Gastrocnemius medialis (tissue), 4 donors: ENCODE data around the gene CEPT1. TPM values are rescaled to one million over a fixed set of nuclear protein-coding genes. Genes with fewer than 3 reads are reported as not detected.

Source experiments
- ATAC-seq, 2 donors: fragments of 150-250 bp; one replicate each; pipeline ENCODE4 v1.9.1; 2016
- DNase-seq, 2 donors: peaks; one replicate each; pipeline ENCODE4 v3.0.0-alpha.2; 2019
- H3K27ac ChIP-seq, 4 donors: fragments of 200-600 bp; sonication (generic); 1 replicate in 1 of 4; 2 replicates in 3 of 4; pipeline ENCODE4 v1.5.1; 2016 to 2018; ENCODE audit warnings: mild to moderate bottlenecking in 2 of 4, moderate library complexity in 1 of 4
- H3K27me3 ChIP-seq, 3 donors: fragments of 200-600 bp; sonication (generic) in 2 of 3; 1 replicate in 1 of 3; 2 replicates in 2 of 3; pipeline versions ENCODE4 v1.5.1 to v1.6.0; 2016 to 2019; ENCODE audit warnings: mild to moderate bottlenecking in 1 of 3, moderate library complexity in 1 of 3
- H3K36me3 ChIP-seq, 2 donors: fragments of 200-600 bp; sonication (generic) in 1 of 2; one replicate each; pipeline ENCODE4 v1.5.1; 2017 to 2018
- H3K4me1 ChIP-seq, 2 donors: fragments of 200-600 bp; sonication (generic) in 1 of 2; one replicate each; pipeline ENCODE4 v1.5.1; 2016 to 2017; ENCODE audit warnings: mild to moderate bottlenecking in 2 of 2
- H3K4me3 ChIP-seq, 4 donors: fragments of 200-600 bp; sonication (generic) in 3 of 4; 1 replicate in 1 of 4; 2 replicates in 3 of 4; pipeline ENCODE4 v1.5.1; 2016 to 2019; ENCODE audit warnings: mild to moderate bottlenecking in 2 of 4
- H3K9me3 ChIP-seq, 3 donors: fragments of 200-600 bp; sonication (generic) in 2 of 3; 1 replicate in 1 of 3; 2 replicates in 2 of 3; pipeline ENCODE4 v1.5.1; 2016 to 2019
- POLR2A ChIP-seq, 2 donors: fragments of 450-650 bp; IDR thresholded peaks; one replicate each; pipeline ENCODE4 v1.6.1; 2017; ENCODE audit warnings: antibody characterized with exemption in 2 of 2, mild to moderate bottlenecking in 2 of 2, moderate library complexity in 2 of 2
- in situ Hi-C, 4 donors: fragments of 200-750 bp; cut with MboI; loops; one replicate each; pipeline versions ENCODE4 v1.15.0 to v1.8.0; 2017; ENCODE audit warnings: low sequenced_read_pairs in 4 of 4
- intact Hi-C: fragments of 100-400 bp; cut with DNase I; formaldehyde crosslinking; loops from one replicate; pipeline ENCODE4 v1.15.1; 2023; ENCODE audit warnings: low total_unique reads
- total RNA-seq, 4 donors: library from RNA; depleted of rRNA; stranded (reverse); fragments of >200 nt; gene quantifications; one replicate each; pipeline versions ENCODE4 v1.1.0 to v1.2.3, GENCODE V29; 2016
- TF ChIP-seq, protein P1 (sequence below), 5 experiments: fragments of 450-650 bp in 3 of 5; fragments of 200-600 bp in 2 of 5; sonication (generic) in 2 of 5; IDR thresholded peaks in 4 of 5; conservative IDR thresholded peaks in 1 of 5; 1 replicate in 4 of 5; 2 replicates in 1 of 5; pipeline ENCODE4 v1.5.1; 2016 to 2019; ENCODE audit warnings: antibody characterized with exemption in 5 of 5, mild to moderate bottlenecking in 3 of 5, moderate library complexity in 3 of 5

Gene CEPT1
- total RNA-seq, 4 donors from 2014 or later: 8.2 to 14.8 (median 10.6) TPM

DNA sequence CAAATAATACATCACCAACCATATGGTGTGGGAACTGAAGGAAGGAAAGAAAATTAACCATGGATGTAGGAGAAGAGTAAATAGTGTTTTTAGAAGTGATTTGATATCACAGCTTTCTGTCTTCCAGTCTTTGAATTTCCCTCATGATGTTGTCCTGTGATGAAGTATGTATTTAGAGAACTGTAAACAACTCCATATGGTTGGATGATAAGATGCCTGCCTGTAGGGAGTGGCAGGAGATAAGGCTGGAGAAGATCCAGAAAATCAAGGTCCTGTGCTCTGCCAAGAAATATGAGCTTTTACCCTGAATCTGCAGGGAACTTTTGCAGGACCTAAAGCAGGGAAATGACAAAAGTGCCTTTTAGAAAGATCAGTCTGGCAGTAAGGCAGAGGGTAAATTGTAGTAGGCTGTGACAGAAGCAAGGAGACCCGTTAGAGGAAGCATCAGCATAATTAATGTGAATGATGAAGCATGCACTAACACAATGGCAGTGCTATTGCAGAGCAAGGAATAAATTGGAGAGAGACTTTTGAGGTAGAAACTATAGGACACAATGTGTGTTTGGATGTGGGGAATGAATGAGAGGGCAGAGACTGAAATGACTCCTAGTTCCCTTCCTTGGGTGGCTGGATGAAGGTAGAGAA is 21.9 kb downstream of the CEPT1 start:
- ATAC-seq (no peak), DNase-seq (no peak)
- H3K27me3 ChIP-seq: no peaks in the 10 kb centered on the region
- peaks cover 0 to 21% of the 10 kb centered on the region in 2 donors for H3K36me3 ChIP-seq
- no peaks in the 10 kb centered on the region for H3K4me1 ChIP-seq
- H3K9me3 ChIP-seq: no peaks in the 10 kb centered on the region
- TF ChIP-seq, protein P1, sequence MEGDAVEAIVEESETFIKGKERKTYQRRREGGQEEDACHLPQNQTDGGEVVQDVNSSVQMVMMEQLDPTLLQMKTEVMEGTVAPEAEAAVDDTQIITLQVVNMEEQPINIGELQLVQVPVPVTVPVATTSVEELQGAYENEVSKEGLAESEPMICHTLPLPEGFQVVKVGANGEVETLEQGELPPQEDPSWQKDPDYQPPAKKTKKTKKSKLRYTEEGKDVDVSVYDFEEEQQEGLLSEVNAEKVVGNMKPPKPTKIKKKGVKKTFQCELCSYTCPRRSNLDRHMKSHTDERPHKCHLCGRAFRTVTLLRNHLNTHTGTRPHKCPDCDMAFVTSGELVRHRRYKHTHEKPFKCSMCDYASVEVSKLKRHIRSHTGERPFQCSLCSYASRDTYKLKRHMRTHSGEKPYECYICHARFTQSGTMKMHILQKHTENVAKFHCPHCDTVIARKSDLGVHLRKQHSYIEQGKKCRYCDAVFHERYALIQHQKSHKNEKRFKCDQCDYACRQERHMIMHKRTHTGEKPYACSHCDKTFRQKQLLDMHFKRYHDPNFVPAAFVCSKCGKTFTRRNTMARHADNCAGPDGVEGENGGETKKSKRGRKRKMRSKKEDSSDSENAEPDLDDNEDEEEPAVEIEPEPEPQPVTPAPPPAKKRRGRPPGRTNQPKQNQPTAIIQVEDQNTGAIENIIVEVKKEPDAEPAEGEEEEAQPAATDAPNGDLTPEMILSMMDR (IDR thresholded peaks at IDR 0.05 in 4 of 5, conservative IDR thresholded peaks at IDR 0.05 in 1 of 5): no peak
- no peak for TF ChIP-seq POLR2A (IDR thresholded peaks at IDR 0.05)
- H3K27ac ChIP-seq: no peak overlapping the region
- intact Hi-C loops (no loop called here), in situ Hi-C loops (no loop called here)
- H3K4me3 ChIP-seq: no peak overlapping the region

DNA sequence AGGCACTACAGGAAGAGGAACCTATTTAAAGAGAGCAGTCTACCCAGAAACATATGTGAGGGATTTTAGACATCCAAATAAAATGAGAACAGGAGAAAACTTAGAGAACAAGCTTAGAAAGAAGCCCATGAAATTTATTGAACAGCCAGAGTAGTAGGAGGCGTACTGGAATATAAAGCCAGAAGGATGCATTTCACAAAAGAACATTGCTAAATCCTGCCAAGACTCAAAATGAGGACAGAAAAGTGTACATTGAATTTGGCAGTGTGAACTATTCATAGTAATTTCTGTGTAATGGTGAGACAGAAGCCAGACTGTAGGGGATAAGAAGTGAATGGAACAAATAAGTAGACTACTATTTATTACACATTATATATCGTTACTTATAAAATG is 22.5 kb downstream of the CEPT1 start:
- no peak overlapping the region for H3K4me3 ChIP-seq
- no peak for TF ChIP-seq POLR2A (IDR thresholded peaks at IDR 0.05)
- TF ChIP-seq, protein P1 (IDR thresholded peaks at IDR 0.05 in 4 of 5, conservative IDR thresholded peaks at IDR 0.05 in 1 of 5): no peak
- ATAC-seq (no peak), DNase-seq (no peak)
- no peaks in the 10 kb centered on the region for H3K4me1 ChIP-seq
- H3K27me3 ChIP-seq: no peaks in the 10 kb centered on the region
- no peaks in the 10 kb centered on the region for H3K9me3 ChIP-seq
- H3K36me3 ChIP-seq: peaks cover 0 to 21% of the 10 kb centered on the region in 2 donors
- intact Hi-C loops (no loop called here), in situ Hi-C loops (no loop called here)
- H3K27ac ChIP-seq: no peak overlapping the region

DNA sequence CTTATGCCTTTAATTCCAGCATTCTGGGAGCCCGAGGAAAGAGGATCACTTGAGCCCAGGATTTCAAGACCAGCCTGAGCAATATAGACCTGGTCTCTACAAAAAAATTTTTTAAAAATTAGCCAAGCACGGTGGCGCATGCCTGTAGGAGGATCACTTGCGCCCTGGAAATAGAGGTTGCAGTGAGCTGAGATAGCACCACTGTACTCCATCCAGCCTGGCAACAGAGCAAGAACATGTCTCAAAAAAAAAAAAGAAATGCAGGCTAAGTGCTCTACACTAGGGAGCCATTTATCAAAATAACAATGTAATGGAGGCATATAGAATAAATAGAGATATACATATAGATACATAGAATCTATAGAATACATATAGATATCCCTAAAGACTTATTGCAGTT is 23.3 kb downstream of the CEPT1 start:
- in situ Hi-C loops (no loop called here), intact Hi-C loops (no loop called here)
- H3K27me3 ChIP-seq: no peaks in the 10 kb centered on the region
- no peak overlapping the region for H3K4me3 ChIP-seq
- DNase-seq (no peak), ATAC-seq (no peak)
- TF ChIP-seq POLR2A (IDR thresholded peaks at IDR 0.05): no peak
- TF ChIP-seq, protein P1 (IDR thresholded peaks at IDR 0.05 in 4 of 5, conservative IDR thresholded peaks at IDR 0.05 in 1 of 5): no peak
- H3K27ac ChIP-seq: no peak overlapping the region
- H3K9me3 ChIP-seq: no peaks in the 10 kb centered on the region
- peaks cover 0 to 28% of the 10 kb centered on the region in 2 donors for H3K36me3 ChIP-seq
- no peaks in the 10 kb centered on the region for H3K4me1 ChIP-seq

DNA sequence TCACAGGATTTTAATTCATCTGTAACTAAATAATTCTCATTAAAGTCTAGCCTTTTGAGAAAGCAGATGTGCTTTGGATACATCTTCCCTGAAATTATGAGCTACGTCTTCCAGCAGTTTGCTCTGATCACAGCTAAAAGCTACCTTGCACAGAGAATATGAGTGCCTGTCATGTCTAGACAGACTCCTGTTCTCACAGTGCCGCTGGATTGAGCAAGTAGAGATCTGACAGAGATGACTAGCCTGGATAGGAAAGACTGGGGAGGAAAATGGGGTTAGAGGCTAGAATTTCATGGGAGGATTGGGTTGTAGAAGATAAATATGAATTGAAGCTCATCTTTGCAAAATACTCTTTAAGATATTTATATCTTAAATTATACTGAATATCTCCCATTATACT is 24.1 kb downstream of the CEPT1 start:
- no peaks in the 10 kb centered on the region for H3K4me1 ChIP-seq
- ATAC-seq (no peak), DNase-seq (no peak)
- H3K9me3 ChIP-seq: no peaks in the 10 kb centered on the region
- no peaks in the 10 kb centered on the region for H3K27me3 ChIP-seq
- peaks cover 0 to 36% of the 10 kb centered on the region in 2 donors for H3K36me3 ChIP-seq
- in situ Hi-C loops (no loop called here), intact Hi-C loops (no loop called here)
- no peak overlapping the region for H3K4me3 ChIP-seq
- no peak for TF ChIP-seq POLR2A (IDR thresholded peaks at IDR 0.05)
- TF ChIP-seq, protein P1 (IDR thresholded peaks at IDR 0.05 in 4 of 5, conservative IDR thresholded peaks at IDR 0.05 in 1 of 5): no peak
- no peak overlapping the region for H3K27ac ChIP-seq

DNA sequence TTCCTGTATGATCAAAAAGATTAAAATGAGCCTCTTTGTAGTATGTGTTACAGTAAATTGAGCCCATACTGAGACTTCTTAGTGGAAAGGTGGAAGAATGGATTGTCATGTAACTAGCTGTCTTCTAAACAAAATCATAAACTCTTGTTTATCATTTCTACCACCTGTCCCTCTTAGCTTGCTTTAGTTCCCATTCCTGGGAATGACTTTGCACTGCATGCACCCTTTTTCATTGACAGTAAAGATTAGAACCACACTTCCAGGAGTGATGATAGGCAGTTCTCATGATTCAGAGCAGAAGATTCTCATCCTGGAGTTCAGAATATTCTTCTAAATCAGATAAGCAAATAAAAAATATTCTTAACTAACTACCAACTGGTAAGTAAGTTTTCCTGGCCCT is 32.4 kb downstream of the CEPT1 start:
- DNase-seq: no peak
- TF ChIP-seq, protein P1 (IDR thresholded peaks at IDR 0.05 in 4 of 5, conservative IDR thresholded peaks at IDR 0.05 in 1 of 5): no peak
- no peak for TF ChIP-seq POLR2A (IDR thresholded peaks at IDR 0.05)
- ATAC-seq: no peak
- Histone ChIP-seq H3K27ac (no peak overlapping the region), H3K4me1 (no peaks in the 10 kb centered on the region), H3K9me3 (no peaks in the 10 kb centered on the region), H3K27me3 (no peaks in the 10 kb centered on the region), H3K36me3 (peaks cover 0 to 56% of the 10 kb centered on the region in 2 donors), H3K4me3 (no peak overlapping the region)
- in situ Hi-C loops: no loop called here
- intact Hi-C loops: no loop called here
